Measurements from ENCODE around the gene SYAP1. TPM values are rescaled to one million over a fixed set of nuclear protein-coding genes. Genes with fewer than 3 reads are reported as not detected.

Gene SYAP1
- total and polyA plus RNA-seq, 2 experiments from 2014 or later: 18.0 to 48.3 TPM

- Histone ChIP-seq H3K27me3 (ENCODE audit: insufficient read depth) (no peaks in the 10 kb centered on the region), H3F3A (replicated peaks; ENCODE audit: low read depth) (no peaks in the 10 kb centered on the region), H3K4me1 (ENCODE audit: insufficient read depth) (no peaks in the 10 kb centered on the region), H3K79me2 (replicated peaks; ENCODE audit: insufficient read depth) (no peaks in the 10 kb centered on the region), H3K27ac (ENCODE audit: low read depth) (no peak overlapping the region), H3K4me2 (no peak overlapping the region), H4K20me1 (replicated peaks; ENCODE audit: insufficient read depth) (no peaks in the 10 kb centered on the region), H3K9me2 (ENCODE audit: insufficient read depth) (no peaks in the 10 kb centered on the region), H3K4me3 (no peak overlapping the region), H3K36me3 (ENCODE audit: insufficient read depth) (peaks cover 2% of the 10 kb centered on the region; the same call in 1 of the 2 replicates), H2AFZ (no peak overlapping the region)
- DNase-seq (ENCODE audit: low spot score) (no peak), ATAC-seq (no peak)
- Mint-ChIP-seq H3K4me3 (no peak overlapping the region), H3K27ac (no peak overlapping the region), H3K27me3 (ENCODE audit: insufficient read depth, low read depth, poor library complexity) (peaks cover 2% of the 10 kb centered on the region), H3K36me3 (ENCODE audit: low read depth) (peaks cover 50% of the 10 kb centered on the region), H3K9me3 (no peaks in the 10 kb centered on the region; the same call in 2 of the 3 replicates), H3K4me1 (no peaks in the 10 kb centered on the region)
- TF ChIP-seq EZH2phosphoT487 (IDR thresholded peaks at IDR 0.05; ENCODE audit: unreplicated experiment) (no peak), NANOG (IDR thresholded peaks at IDR 0.05; ENCODE audit: borderline replicate concordance) (no peak), ZNF462 (CRISPR knock-in tag; IDR thresholded peaks at IDR 0.05) (no peak), CREB1 (CRISPR knock-in tag; IDR thresholded peaks at IDR 0.05; ENCODE audit: low read depth) (no peak), REST (IDR thresholded peaks at IDR 0.05; ENCODE audit: unreplicated experiment) (no peak), STAT1 (IDR thresholded peaks at IDR 0.05; ENCODE audit: unreplicated experiment) (no peak), POLR2AphosphoS5 (IDR thresholded peaks at IDR 0.05; ENCODE audit: low read depth) (no peak), EZH2 (IDR thresholded peaks at IDR 0.05; ENCODE audit: low read depth, unreplicated experiment) (no peak)
Measured at GRCh38 chrX:16750136-16750535, 30.7 kb downstream of the SYAP1 start.
